Measurements from ENCODE around the gene ATP10A.
"Not testable (repeated sequence)": the region's sequence is repeated elsewhere in the genome, so short reads cannot be mapped to it uniquely, and the experiment has no call there.

The ATP10A gene

GRCh38 chr15:25671132-25671531 lies 192.0 kb downstream of the ATP10A start:
- no peak for DNase-seq

GRCh38 chr15:25670621-25671020 lies 192.5 kb downstream of the ATP10A start:
- no peak for DNase-seq

- DNase-seq = peak; percentile 33
Measured at GRCh38 chr15:25670025-25670554, 193.0 kb downstream of the ATP10A start.

DNA sequence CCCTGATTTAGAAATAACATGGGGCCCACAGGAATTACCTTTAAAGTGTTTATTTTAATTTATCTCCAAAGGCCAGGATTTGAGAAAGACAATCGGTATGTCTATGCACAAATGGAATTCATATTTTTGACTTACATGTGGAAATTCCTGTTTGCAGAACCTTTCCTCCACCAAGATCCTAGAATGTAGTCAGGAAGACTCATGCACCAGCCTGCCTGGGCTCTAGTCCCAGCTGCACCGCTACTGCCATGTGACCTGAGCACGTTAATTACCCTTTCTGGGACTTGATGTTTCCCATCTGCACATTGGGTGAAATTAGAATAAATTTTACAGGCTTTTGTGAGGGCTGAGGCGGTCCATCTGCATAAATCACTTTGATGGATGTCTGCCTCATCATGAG lies 194.2 kb downstream of the ATP10A start:
- DNase-seq = no peak

- DNase-seq = no peak
Measured at GRCh38 chr15:25668236-25668795, 194.8 kb downstream of the ATP10A start.

- no peak for DNase-seq
Measured at GRCh38 chr15:25667829-25668228, 195.3 kb downstream of the ATP10A start.

- DNase-seq = no peak
Measured at GRCh38 chr15:25665913-25666312, 197.2 kb downstream of the ATP10A start.

GRCh38 chr15:25664761-25665160 lies 198.4 kb downstream of the ATP10A start:
- no peak for DNase-seq

- DNase-seq = no peak
Measured at GRCh38 chr15:25663515-25663914, 199.6 kb downstream of the ATP10A start.

- no peak for DNase-seq
Measured at GRCh38 chr15:25661898-25662297, 201.2 kb downstream of the ATP10A start.

DNA sequence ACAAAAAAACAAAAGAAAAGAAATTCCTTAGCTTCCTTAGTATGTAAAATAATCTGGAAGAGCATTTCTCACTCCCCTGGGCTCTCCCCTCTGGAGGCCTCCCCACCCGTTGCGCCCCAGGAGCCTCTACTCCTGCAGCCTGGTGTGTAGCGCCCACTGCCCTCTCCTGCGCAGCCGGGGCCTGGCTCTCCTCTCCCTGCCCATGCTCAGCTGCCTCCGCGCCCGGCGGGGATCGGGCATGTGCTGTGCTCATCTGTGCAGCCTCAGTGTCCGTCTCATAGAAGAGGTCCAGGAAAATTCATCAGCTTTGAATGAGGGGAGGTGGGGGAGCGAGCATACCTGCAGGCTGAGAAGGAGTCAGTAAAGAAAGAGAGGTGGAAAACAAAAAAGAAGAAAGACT lies 203.9 kb downstream of the ATP10A start:
- no peak for DNase-seq

DNA sequence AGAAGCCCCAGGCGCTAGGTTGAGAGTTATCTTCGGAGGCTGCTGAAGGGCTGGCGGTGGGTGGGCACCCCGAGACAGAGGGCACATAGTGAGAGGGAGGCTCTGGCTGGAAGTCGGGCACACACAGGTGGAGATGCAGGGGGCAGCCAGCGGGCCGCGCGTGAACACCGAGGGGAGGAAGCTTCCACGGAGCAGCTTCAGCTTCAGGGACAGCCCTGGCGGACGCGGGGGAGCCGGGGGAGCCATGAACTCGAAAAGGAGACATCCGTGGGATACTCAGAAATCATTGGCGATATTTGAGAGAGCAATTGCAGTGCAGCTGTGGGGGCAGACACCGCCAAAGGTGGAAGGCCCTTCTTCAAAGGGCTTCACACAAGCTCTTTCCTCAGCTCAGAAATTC lies 204.6 kb downstream of the ATP10A start:
- no peak for DNase-seq

DNA sequence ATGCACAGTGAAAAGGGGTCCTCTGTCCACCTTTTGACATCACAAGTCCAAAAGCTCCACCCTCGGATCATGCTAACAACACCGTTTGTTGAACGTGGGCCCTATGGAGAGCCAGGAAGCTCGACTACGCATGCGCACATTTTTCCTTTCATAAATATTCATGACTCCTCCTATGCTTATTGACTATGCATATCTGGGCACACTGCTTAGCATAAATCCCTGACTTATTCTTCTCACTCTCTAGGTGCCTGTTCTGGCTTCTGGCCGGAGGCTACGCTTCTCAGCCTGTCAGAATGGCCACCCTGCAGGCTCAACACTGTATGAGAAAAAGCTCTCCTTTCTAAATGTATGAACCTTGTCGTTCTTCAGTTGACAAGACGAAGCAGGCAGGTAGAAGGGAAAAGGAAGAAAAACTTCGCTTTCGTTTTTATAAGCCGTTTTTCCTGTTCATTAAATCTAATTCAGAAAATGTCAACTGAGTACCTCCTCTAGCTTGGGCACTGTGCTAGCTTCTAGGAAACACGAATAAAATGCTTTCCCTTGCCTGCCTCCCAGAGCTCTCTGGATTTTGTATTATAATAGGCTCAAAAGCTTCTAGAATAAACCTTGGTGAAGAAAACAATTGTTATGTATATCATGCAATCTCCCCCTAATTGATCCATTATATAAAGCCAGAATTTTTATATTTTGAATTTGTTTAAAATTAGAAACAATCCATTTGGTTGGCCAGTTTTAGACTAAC lies 207.7 kb downstream of the ATP10A start:
- DNase-seq = no peak

DNA sequence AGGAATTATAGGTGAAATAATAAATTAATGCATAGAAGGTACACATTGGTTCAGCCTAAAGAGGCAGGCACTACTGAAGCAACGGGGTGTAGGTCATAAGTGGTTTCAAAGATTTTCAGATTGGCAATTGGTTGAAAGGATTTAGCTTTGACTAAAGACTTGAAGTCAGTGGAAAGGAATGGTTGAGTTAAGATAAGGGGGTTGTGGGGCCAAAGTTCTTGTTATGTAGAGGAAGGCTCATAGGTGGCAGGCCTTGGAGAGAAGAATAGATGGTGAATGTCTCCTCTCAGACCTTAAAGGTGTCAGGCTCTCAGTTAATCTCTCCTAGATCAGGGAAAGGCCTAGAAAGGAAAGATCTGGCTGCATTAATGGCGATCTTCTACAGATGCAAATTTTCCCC lies 209.8 kb downstream of the ATP10A start:
- no peak for DNase-seq

GRCh38 chr15:25652704-25653103 lies 210.4 kb downstream of the ATP10A start:
- DNase-seq = no peak

DNA sequence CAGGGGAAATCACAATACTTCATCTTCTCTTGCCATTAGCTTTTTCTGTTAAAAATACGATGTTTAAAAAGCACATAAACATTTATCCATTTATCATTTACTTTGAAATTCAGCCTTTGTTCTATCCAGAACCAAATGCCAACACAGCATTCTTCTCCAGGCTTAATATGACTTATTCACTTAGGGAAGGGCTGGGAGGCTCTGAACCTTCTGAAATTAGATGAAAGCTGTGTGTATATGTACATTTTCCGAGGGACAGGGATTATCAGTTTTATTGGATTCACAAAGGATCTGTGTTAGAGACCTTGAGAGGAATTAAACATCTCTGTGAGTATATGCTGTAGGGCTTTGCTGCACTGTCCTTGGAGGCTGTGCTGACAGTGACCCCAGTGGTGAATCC lies 213.7 kb downstream of the ATP10A start:
- DNase-seq = no peak

GRCh38 chr15:25643120-25643519 lies 220.0 kb downstream of the ATP10A start:
- DNase-seq = no peak

GRCh38 chr15:25641762-25642161 lies 221.4 kb downstream of the ATP10A start:
- DNase-seq = peak; percentile 52

GRCh38 chr15:25641361-25641760 lies 221.8 kb downstream of the ATP10A start:
- no peak for DNase-seq

DNA sequence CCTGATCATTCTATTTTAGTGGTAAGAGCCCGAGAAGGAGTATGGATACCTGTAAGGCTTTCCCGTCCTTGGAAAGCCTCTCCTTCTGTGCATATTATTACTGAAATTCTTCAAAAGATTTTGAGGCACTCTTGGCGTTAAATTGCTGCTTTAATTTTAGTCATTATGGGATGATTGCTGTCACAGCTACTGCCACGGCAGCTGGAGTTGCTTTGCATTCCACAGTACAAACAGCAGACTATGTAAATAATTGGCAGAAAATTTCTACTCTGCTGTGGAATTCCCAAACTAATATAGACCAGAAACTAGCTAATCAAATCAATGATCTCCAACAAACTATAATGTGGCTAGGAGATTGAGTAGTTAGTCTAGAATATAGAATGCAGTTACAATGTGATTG lies 222.2 kb downstream of the ATP10A start:
- DNase-seq = not testable (repeated sequence)

- no peak for DNase-seq
Measured at GRCh38 chr15:25640381-25640780, 222.7 kb downstream of the ATP10A start.

DNA sequence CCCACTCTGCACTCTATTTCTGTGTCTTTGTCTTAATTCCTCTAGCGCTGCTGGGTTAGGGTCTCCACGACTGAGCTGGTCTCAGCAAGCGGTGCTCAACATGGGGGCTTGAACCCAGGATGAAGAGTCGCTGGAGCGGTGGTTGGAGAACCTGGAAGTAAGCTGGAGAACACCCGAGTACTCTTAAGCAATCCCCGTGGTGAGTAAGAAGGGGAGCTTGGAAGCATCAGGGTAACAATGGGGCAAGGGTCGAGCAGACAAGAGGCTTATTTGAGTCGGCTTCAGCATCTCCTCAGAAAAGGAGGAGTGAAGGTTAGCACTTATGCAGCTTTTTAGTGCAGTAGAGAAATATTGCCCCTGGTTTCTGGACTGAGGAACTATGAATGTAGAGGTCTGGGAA lies 226.6 kb downstream of the ATP10A start:
- DNase-seq = not testable (repeated sequence)

DNA sequence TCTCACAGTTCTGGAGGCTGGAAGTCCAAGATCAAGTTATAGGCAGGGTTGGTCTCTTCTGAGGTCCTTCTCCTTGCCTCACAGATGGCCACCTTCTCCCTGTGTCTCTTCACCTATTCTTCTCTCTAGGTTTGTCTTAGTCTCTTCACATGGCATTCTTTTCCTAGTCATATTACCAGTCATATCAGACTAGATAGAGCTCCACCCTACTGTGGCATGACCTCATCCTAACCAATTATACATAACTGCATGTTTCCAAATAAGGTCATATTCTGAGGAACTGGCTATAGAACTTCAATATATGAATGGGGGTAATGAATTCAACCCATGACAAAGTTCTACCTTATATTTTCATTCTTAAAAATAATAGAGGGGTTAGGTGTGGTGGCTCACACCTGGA lies 227.9 kb downstream of the ATP10A start:
- peak; percentile 5 for DNase-seq

DNA sequence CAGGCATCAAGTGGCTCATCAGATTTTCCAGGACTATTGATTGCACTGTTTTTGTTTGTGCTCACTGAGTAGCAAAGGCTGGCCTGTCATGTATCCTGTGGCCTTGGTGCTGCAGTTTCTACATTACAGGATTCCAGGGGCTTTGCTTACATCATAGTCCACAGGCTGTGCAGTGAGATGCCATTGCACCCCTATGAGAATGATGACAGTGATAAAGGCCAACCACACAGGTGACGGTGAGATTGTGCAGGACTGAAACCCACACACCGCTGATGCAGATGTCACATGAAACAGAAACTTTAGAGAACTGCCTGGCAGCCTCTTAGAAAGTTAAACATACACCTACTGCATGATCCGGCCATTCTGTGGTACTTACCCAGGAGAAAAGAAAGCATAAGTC lies 229.3 kb downstream of the ATP10A start:
- DNase-seq = no peak

- DNase-seq = no peak
Measured at GRCh38 chr15:25631971-25632370, 231.2 kb downstream of the ATP10A start.
